Femur (tissue), 1 donor: ENCODE results near the gene KHDC3L.
"Not testable (repeated sequence)": the region's sequence is repeated elsewhere in the genome, so short reads cannot be mapped to it uniquely, and the experiment has no call there.

Experiments
- DNase-seq: peaks from one replicate; pipeline ENCODE4 v3.0.0-alpha.2; 2017

KHDC3L gene

GRCh38 chr6:73371984-73372383 is 9.5 kb downstream of the KHDC3L start:
- no peak for DNase-seq

GRCh38 chr6:73372516-73372915 is 10.1 kb downstream of the KHDC3L start:
- no peak for DNase-seq

- DNase-seq, result no peak
These were observed 12.8 kb downstream of the KHDC3L start for GRCh38 chr6:73375216-73375615.

DNA sequence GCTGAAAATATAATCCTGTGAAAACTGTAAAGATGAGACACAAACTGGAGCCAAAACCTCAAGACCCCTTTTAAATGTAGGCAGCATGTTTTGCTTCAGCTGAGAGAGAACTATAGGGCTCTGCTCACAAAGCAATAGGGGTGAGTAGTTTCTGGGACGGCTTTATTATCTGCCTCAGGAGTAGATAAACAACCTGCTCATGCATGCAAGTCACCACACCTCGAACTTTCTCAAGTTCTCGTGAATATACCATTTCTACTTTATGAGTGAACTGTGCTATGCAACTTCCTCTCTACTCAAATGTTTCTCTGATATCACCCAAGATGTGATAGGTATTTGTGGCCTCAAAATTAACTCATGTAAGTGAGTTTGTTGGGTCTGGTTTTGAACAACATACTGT is 14.8 kb downstream of the KHDC3L start:
- DNase-seq, result no peak

GRCh38 chr6:73381531-73381930 is 19.1 kb downstream of the KHDC3L start:
- DNase-seq, result not testable (repeated sequence)

DNA sequence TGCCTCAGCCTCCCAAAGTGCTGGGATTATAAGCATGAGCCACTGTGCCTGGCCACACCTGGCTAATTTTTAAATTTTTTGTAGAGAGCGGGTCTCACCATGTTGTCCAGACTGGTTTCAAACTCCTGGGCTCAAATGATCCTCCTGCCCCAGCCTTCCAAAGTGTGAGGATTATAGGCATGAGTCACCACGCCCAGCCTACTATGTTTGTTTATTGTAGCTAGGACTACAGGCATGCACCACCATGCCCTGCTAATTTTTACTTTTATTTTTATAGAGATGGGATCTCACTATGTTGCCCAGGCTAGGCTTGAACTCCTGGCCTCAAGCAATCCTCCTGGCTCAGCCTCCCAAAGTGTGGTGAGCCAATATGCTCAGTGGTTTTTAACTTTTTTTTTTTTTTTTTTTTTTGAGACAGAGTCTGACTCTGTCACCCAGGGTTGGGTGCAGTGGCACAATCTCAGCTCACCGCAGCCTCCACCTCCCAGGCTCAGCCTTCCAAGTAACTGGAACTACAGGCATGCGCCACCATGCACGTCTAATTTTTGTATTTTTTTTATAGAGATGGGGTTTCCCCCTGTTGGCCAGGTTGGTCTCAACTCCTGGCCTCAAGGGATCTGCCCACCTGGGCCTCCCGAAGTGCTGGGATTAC is 20.1 kb downstream of the KHDC3L start:
- DNase-seq, result no peak

- no peak for DNase-seq
These were observed 26.0 kb downstream of the KHDC3L start for GRCh38 chr6:73388433-73388799.

GRCh38 chr6:73388800-73389512 is 26.5 kb downstream of the KHDC3L start:
- DNase-seq, result peak; percentile 52

- DNase-seq, result no peak
These were observed 27.4 kb downstream of the KHDC3L start for GRCh38 chr6:73389854-73390253.

- DNase-seq, result no peak
These were observed 29.2 kb downstream of the KHDC3L start for GRCh38 chr6:73391675-73392074.

- DNase-seq, result not testable (repeated sequence)
These were observed 29.7 kb downstream of the KHDC3L start for GRCh38 chr6:73392188-73392587.

GRCh38 chr6:73393278-73393677 is 30.8 kb downstream of the KHDC3L start:
- no peak for DNase-seq

DNA sequence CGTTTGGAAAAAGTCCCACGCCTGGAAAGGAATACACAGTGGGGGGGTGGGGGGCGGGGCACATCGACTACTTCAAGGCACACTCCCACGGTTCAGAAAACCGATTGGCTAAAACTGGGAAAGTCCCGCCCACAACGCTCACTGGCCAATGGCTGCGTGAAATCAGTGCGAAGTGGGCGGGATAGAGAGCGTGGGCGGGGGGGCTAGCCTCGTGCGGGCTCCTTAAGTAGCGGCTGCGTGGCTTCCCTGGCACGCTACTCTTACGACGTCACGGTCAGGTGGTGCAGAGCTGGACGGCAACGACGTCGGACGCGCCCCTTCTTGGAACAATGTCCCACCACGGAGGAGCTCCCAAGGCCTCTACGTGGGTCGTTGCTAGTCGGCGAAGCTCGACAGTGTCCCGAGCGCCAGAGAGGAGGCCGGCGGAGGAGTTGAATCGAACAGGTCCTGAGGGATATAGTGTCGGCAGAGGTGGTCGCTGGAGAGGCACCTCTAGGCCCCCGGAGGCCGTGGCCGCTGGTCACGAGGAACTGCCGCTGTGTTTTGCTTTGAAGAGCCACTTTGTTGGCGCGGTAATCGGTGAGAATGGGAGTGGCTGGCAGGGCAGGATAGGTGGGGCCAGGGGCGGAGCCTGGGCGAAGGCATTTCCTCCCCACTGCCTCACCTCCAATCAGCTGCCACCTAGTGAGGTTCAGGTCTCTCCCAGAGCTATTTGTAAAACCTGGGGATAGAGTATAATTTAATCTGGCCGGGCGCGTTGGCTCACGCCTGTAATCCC is 32.3 kb downstream of the KHDC3L start, which contains the start of gene DDX43:
TSS of gene DDX43 (plus strand) at position 252 of the 778 bp plus-strand sequence. CDS start at position 330, 78 bp downstream.
- DNase-seq, result peak; percentile 44

DNA sequence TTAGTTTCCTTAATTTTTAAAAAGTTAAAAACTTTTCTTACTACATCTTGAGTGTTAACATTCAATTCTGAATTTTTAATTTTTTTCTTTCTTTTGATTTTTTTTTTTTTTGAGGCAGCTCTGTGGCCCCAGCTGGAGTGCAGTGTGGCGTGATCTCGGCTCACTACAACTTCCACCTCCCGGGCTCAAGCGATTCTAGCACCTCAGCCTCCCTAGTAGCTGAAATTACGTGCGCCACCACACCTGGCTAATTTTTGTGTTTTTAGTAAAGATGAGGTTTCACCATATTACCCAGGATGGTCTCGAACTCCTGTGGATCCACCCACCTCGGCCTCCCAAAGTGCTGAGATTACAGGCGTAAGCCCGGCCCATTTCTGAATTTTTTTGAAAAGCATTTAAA is 33.4 kb downstream of the KHDC3L start:
- no peak for DNase-seq

- no peak for DNase-seq
These were observed 38.2 kb downstream of the KHDC3L start for GRCh38 chr6:73400656-73401055.

DNA sequence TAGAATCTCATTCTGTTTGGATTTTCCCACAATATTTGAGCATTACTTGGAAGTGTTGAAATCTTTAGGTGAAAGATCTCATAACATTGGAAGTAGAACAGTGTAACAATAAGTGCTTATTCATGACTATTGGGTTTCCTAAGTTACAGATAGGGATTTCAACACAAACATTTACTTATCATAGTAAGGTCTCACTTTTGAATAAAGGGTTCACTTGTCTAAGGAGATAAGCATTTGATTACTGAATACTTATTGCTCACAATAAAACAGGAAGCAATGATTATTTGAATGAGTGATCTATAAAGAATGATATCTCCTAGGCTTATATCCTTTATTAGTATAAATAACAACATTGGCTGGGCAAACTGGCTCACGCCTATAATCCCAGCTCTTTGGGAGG is 46.9 kb downstream of the KHDC3L start:
- DNase-seq, result no peak

- no peak for DNase-seq
These were observed 50.6 kb downstream of the KHDC3L start for GRCh38 chr6:73413102-73413501.
